Tibial nerve (tissue), 4 donors: Measurements from ENCODE around the gene CFAP20DC.

Source experiments
- CTCF ChIP-seq, 5 experiments: fragments of 200-600 bp in 3 of 5; fragments of 450-650 bp in 2 of 5; sonication (generic) in 3 of 5; IDR thresholded peaks; one replicate each; pipeline ENCODE4 v1.5.1; 2016 to 2019; ENCODE audit warnings: antibody characterized with exemption in 5 of 5, mild to moderate bottlenecking in 3 of 5, moderate library complexity in 2 of 5
- EP300 ChIP-seq, 2 donors: sonication (generic); formaldehyde crosslinking; IDR thresholded peaks; one replicate each; pipeline ENCODE4 v1.6.1; 2017; ENCODE audit warnings: antibody characterized with exemption in 2 of 2, mild to moderate bottlenecking in 1 of 2

DNA sequence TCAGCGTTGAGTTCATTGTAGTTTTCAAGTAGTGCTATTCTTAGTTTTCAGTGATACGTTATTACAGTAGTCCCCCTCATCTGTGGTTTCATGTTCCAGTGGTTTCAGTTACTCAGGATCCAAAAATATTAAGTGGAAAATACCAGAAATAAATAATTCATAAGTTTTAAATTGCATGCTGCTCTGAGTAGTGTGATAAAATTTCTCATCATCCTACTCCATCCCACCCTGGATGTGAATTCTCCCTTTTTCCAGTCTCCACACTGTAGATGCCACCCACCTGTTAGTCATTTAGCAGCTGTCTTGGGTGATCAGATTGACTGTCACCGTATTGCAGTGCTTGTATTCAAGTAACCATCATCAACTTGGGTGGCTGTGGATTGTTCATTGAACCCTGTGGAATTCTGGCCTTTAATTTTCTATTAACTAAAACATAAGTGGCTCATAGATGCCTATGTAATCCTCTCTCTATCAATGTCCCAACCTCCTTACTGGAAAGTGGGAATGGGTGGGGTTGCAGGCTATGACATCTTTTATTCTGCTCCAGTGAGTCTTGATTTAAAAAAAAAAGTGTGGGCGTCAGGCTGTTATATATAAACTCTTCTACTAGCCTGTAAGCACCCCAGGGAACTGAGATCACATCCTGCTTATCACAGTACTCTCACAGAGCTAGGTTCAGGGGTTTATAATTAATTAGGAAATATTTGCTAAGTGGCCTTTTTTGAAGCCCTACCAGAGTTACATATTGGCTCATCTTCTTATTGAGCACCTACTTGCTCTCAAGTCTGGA, 97.5 kb downstream of the CFAP20DC start:
- TF ChIP-seq CTCF (IDR thresholded peaks at IDR 0.05) (no peak), EP300 (IDR thresholded peaks at IDR 0.05) (no peak)
